ENCODE measurements around the gene NAP1L4.

NAP1L4 gene

GRCh38 chr11:2977113-2977512 lies 15.0 kb downstream of the NAP1L4 start:
- TF ChIP-seq, protein P1, sequence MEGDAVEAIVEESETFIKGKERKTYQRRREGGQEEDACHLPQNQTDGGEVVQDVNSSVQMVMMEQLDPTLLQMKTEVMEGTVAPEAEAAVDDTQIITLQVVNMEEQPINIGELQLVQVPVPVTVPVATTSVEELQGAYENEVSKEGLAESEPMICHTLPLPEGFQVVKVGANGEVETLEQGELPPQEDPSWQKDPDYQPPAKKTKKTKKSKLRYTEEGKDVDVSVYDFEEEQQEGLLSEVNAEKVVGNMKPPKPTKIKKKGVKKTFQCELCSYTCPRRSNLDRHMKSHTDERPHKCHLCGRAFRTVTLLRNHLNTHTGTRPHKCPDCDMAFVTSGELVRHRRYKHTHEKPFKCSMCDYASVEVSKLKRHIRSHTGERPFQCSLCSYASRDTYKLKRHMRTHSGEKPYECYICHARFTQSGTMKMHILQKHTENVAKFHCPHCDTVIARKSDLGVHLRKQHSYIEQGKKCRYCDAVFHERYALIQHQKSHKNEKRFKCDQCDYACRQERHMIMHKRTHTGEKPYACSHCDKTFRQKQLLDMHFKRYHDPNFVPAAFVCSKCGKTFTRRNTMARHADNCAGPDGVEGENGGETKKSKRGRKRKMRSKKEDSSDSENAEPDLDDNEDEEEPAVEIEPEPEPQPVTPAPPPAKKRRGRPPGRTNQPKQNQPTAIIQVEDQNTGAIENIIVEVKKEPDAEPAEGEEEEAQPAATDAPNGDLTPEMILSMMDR (IDR thresholded peaks at IDR 0.05; ENCODE audit: low read length, missing control alignments), result no peak
- no peak for DNase-seq (ENCODE audit: low read depth)

DNA sequence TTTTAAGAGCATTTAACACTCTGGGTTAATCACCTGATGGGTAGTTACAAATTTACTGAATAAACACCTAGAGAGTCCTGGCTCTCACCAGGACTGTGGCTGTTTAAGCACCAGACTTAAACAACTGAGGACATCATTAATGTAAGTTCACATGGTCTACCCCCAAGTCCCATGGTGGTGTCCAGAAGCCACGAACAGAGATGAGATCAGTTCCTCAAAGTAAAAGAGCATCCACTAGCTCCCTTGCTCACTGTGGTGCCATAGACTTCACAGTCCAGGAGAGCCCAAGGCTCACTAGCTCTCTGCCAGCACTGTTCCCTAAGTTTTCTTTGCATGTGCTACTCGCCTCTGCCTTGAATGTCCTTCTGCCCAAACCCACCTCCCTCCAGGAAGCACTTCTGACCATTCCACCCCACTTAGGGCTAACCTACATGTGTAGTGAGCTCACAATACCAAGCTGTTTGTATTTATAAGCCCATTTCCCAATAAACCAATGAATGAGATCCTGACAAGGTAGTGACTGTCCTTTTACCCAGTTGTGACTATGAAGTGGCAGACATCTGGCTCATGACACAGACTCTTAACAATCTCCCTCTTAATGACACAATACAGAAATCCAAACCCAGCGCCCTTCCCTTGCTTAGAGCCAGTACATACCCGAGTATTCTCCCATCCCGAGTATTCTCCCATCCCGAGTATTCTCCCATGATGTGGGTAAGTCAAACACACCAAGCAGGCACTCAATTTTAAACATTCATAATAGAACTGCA lies 15.7 kb downstream of the NAP1L4 start:
- no peak for DNase-seq (ENCODE audit: low read depth)
- no peak overlapping the region for H3K4me3 ChIP-seq (replicated peaks; ENCODE audit: low read depth, low read length)
- TF ChIP-seq, protein P1 (IDR thresholded peaks at IDR 0.05; ENCODE audit: low read length, missing control alignments), result no peak

More at GRCh38 chr11:2977113-2977512, 15.0 kb downstream of the NAP1L4 start:
- H3K4me3 ChIP-seq (replicated peaks; ENCODE audit: low read depth, low read length), result no peak overlapping the region

DNA sequence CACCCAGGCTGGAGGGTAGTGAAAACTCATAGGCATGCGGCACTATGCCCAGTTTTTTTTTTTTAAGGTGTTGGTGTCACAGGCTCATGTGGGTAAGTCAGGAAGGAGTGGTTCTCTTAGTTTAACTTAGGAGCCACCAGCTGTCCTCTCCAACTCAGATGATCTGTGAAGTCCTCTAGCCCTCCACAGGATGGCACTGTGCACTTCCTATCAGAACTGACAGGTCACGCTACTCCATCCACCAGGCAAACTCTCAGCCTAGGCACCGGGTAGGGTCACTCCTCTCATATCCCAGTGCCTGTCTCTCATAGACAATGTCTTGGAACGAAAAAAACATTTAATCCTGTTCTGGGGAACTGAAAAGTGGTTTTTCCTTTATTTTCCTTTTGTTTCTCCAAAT lies 16.5 kb downstream of the NAP1L4 start:
- H3K4me3 ChIP-seq (replicated peaks; ENCODE audit: low read depth, low read length), result no peak overlapping the region
- DNase-seq (ENCODE audit: low read depth), result peak; percentile 51
- TF ChIP-seq, protein P1 (IDR thresholded peaks at IDR 0.05; ENCODE audit: low read length, missing control alignments), result peak; percentile 56

DNA sequence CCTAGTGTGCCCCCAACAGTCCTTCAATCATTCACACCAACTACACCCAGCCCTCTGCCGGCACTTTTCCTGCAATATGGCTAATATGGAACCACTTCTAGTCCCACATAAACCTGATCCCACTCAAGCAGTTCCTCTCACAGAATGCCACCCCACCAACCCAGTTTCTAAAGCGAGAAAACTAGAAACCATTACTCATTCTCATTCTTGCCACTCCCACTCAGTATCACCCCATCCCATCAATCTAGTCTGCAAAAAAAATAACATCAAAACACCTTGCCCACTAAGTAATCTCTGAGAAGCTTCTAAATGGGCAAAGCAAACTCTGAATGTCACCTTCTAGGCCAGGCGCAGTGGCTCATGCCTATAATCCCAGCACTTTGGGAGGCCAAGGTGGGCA lies 17.9 kb downstream of the NAP1L4 start:
- TF ChIP-seq, protein P1 (IDR thresholded peaks at IDR 0.05; ENCODE audit: low read length, missing control alignments), result no peak
- no peak overlapping the region for H3K4me3 ChIP-seq (replicated peaks; ENCODE audit: low read depth, low read length)
- no peak for DNase-seq (ENCODE audit: low read depth)

- no peak overlapping the region for H3K4me3 ChIP-seq (replicated peaks; ENCODE audit: low read depth, low read length)
- DNase-seq (ENCODE audit: low read depth), result no peak
- TF ChIP-seq, protein P1 (IDR thresholded peaks at IDR 0.05; ENCODE audit: low read length, missing control alignments), result no peak
These were observed 23.7 kb downstream of the NAP1L4 start for GRCh38 chr11:2968341-2968900.

DNA sequence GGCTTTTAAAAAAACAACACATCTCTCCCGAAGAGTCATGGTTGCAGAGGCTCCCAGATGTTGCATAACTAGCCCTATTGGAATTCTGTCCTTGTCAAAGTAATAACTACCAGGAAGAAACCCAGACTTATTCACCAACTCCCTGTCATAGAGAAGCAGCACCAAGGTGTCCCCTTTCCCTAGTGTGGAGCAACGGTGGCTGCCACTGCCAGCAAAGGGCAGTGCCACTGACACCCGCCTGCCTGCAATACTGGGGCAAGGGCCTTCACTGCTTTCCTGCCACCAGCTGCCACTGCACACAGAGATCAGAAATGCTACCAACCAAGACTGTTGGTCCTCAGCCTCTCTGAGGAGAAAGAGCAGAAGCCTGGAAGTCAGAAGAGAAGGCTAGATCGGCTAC lies 27.3 kb downstream of the NAP1L4 start:
- H3K4me3 ChIP-seq (replicated peaks; ENCODE audit: low read depth, low read length), result no peak overlapping the region
- TF ChIP-seq, protein P1 (IDR thresholded peaks at IDR 0.05; ENCODE audit: low read length, missing control alignments), result no peak
- no peak for DNase-seq (ENCODE audit: low read depth)

All from fibroblast of pulmonary artery (primary cell).